HG03095 (cell line): Measurements from ENCODE around the gene FSTL4.
"Not testable (repeated sequence)": the region's sequence is repeated elsewhere in the genome, so short reads cannot be mapped to it uniquely, and the experiment has no call there.

Source experiments
- ATAC-seq: cut with Tn5 transposase; IDR thresholded peaks from one replicate; pipeline ENCODE4 v1.9.1; 2021; ENCODE audit warnings: moderate library complexity; ENCODE audit not compliant: unreplicated experiment

FSTL4 gene

GRCh38 chr5:133459474-133460160 lies 152.7 kb downstream of the FSTL4 start:
- ATAC-seq: no peak

- ATAC-seq: no peak
These were observed 153.9 kb downstream of the FSTL4 start for GRCh38 chr5:133458435-133458834.

- no peak for ATAC-seq
These were observed 154.6 kb downstream of the FSTL4 start for GRCh38 chr5:133457439-133458355.

GRCh38 chr5:133456933-133457402 lies 155.4 kb downstream of the FSTL4 start:
- no peak for ATAC-seq

- no peak for ATAC-seq
These were observed 156.7 kb downstream of the FSTL4 start for GRCh38 chr5:133455676-133456075.

- no peak for ATAC-seq
These were observed 157.9 kb downstream of the FSTL4 start for GRCh38 chr5:133454442-133454841.

GRCh38 chr5:133453831-133454230 lies 158.5 kb downstream of the FSTL4 start:
- no peak for ATAC-seq

- ATAC-seq: no peak
These were observed 159.1 kb downstream of the FSTL4 start for GRCh38 chr5:133453084-133453780.

- ATAC-seq: no peak
These were observed 160.4 kb downstream of the FSTL4 start for GRCh38 chr5:133451926-133452325.

- no peak for ATAC-seq
These were observed 162.1 kb downstream of the FSTL4 start for GRCh38 chr5:133450286-133450685.

- no peak for ATAC-seq
These were observed 163.2 kb downstream of the FSTL4 start for GRCh38 chr5:133449181-133449580.

- ATAC-seq: no peak
These were observed 165.9 kb downstream of the FSTL4 start for GRCh38 chr5:133446440-133446839.

- ATAC-seq: no peak
These were observed 166.6 kb downstream of the FSTL4 start for GRCh38 chr5:133445744-133446143.

- ATAC-seq: not testable (repeated sequence)
These were observed 167.1 kb downstream of the FSTL4 start for GRCh38 chr5:133445204-133445603.

GRCh38 chr5:133444711-133445110 lies 167.6 kb downstream of the FSTL4 start:
- ATAC-seq: no peak

GRCh38 chr5:133441166-133441815 lies 171.1 kb downstream of the FSTL4 start:
- no peak for ATAC-seq

- no peak for ATAC-seq
These were observed 171.8 kb downstream of the FSTL4 start for GRCh38 chr5:133440467-133441115.

GRCh38 chr5:133439859-133440258 lies 172.5 kb downstream of the FSTL4 start:
- ATAC-seq: no peak

- ATAC-seq: no peak
These were observed 173.9 kb downstream of the FSTL4 start for GRCh38 chr5:133438487-133438886.

- ATAC-seq: no peak
These were observed 178.0 kb downstream of the FSTL4 start for GRCh38 chr5:133434336-133434735.
